Activated CD4-positive, alpha-beta T cell treated with anti-CD3 and anti-CD28 coated beads, Interleukin-2, amount 50 U/mL, for 16 hours (primary cell): ENCODE results near the gene FAM217A.
A peak's percentile ranks its signal among the peaks of the same experiment; 100 is the strongest.

Experiments used
- DNase-seq: peaks from one replicate; pipeline ENCODE4 v3.0.0-alpha.2; 2020

FAM217A gene

DNA sequence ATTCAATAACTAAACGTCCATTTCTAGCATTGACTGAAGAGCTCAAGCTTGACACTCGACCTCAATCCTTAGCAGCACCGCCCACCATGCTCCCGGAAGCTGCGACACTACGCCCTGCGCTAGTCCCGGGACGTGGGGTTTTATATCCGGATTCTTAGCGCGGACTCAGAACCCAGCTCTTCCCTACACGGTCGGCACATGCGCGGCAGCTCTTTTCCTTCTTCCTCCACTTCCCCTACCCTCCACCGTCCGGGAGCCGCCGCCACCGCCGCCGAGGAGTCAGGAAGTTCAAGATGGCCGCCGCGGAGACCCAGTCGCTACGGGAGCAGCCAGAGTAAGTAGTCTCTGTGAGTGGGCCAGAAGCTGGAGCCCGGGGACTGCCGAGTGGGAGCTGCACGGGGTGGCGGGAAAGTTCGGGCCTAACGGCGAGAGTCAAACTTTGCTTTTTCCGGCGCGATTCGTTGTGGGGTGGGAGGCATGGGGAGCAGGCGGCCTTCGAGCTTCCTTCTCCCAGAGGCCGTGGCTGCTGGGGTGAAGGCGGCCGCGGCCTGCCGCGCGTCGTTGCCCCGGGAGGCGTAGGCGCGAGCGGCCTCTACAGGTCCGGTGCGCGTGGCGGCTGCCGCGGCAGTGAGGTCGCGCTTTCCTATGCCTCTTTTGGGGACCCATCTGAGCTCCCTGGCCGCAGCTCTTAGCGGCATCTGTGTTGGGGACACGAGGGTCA lies 57.6 kb downstream of the FAM217A start:
- DNase-seq, result peak; percentile 96

DNA sequence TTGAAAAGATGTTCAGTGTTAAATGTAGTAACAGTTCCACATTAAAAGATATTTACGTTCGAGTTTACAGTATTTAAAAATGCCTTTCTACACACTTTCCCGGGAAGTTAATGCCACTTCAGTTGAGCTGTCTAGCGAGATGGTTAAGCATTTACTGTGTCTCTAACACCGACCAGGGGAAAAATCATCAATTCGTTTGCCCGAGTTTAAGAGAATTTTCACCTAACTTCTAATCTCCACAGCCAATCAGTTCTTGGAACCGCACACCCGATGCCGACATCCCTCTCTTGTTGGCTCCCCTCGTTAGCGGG lies 58.2 kb downstream of the FAM217A start:
- DNase-seq, result no peak

- DNase-seq, result no peak
Observed at GRCh38 chr6:4018924-4019236, 60.1 kb downstream of the FAM217A start.
